Measurements from ENCODE around the gene ZDHHC6. TPM values are rescaled to one million over a fixed set of nuclear protein-coding genes. Genes with fewer than 3 reads are reported as not detected.
A peak's percentile ranks its signal among the peaks of the same experiment; 100 is the strongest.

ZDHHC6 gene
- total RNA-seq, 1 donor from 2014 or later: 21.2 TPM

DNA sequence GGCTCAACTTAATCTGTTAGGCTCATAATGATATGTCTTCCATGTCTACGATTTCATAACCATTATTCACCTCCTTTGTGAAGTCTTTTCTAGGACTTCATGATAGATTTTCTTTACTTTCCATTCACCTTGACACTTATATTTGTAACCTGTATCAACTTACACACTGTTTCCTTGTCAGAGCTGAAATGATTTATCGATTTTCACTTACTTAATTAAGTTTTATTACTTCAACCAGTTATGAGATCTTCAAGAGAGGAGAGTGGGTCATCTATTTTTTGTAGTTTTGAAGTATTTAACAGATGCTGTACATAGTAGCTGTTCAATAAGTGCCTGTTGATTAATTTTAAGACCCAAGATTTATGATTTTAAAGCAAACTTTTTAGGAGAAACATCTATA lies 37.7 kb upstream of the ZDHHC6 start:
- H3K9me3 ChIP-seq (replicated peaks): no peaks in the 10 kb centered on the region
- H3K27me3 ChIP-seq (ENCODE audit: low read depth): no peaks in the 10 kb centered on the region
- no peak overlapping the region for H3K4me3 ChIP-seq
- H3K27ac ChIP-seq (replicated peaks): no peak overlapping the region
- TF ChIP-seq, protein P1, sequence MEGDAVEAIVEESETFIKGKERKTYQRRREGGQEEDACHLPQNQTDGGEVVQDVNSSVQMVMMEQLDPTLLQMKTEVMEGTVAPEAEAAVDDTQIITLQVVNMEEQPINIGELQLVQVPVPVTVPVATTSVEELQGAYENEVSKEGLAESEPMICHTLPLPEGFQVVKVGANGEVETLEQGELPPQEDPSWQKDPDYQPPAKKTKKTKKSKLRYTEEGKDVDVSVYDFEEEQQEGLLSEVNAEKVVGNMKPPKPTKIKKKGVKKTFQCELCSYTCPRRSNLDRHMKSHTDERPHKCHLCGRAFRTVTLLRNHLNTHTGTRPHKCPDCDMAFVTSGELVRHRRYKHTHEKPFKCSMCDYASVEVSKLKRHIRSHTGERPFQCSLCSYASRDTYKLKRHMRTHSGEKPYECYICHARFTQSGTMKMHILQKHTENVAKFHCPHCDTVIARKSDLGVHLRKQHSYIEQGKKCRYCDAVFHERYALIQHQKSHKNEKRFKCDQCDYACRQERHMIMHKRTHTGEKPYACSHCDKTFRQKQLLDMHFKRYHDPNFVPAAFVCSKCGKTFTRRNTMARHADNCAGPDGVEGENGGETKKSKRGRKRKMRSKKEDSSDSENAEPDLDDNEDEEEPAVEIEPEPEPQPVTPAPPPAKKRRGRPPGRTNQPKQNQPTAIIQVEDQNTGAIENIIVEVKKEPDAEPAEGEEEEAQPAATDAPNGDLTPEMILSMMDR (IDR thresholded peaks at IDR 0.05; ENCODE audit: borderline replicate concordance): no peak
- H3K4me1 ChIP-seq: no peaks in the 10 kb centered on the region
- H3K36me3 ChIP-seq: no peaks in the 10 kb centered on the region
- no peak for DNase-seq
- intact Hi-C loops (cut with micrococcal nuclease): no loop called here

DNA sequence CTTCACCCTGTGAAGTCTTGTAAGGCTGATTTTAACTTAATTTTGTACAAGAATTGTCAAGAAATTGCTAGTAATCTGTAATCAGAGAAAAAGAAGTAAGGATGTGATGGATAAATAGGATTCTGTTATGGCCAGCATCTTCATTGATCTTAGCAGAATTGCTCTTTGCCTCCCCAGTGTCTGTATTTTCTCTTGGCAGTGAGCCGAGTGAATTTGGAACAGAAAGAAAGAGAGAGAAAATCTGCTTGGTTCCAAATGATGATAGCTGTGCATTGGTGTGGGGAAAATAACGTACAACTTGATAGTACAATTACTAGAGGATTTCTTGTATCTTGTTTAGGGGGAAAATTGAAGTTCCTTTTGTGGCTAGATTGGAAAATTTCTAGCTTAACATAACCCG lies 34.9 kb upstream of the ZDHHC6 start:
- Histone ChIP-seq H3K27ac (replicated peaks) (no peak overlapping the region), H3K4me1 (no peaks in the 10 kb centered on the region), H3K36me3 (no peaks in the 10 kb centered on the region), H3K27me3 (ENCODE audit: low read depth) (no peaks in the 10 kb centered on the region), H3K9me3 (replicated peaks) (no peaks in the 10 kb centered on the region), H3K4me3 (no peak overlapping the region)
- no peak for DNase-seq
- intact Hi-C loops (cut with micrococcal nuclease): no loop called here
- TF ChIP-seq, protein P1 (IDR thresholded peaks at IDR 0.05; ENCODE audit: borderline replicate concordance): no peak

DNA sequence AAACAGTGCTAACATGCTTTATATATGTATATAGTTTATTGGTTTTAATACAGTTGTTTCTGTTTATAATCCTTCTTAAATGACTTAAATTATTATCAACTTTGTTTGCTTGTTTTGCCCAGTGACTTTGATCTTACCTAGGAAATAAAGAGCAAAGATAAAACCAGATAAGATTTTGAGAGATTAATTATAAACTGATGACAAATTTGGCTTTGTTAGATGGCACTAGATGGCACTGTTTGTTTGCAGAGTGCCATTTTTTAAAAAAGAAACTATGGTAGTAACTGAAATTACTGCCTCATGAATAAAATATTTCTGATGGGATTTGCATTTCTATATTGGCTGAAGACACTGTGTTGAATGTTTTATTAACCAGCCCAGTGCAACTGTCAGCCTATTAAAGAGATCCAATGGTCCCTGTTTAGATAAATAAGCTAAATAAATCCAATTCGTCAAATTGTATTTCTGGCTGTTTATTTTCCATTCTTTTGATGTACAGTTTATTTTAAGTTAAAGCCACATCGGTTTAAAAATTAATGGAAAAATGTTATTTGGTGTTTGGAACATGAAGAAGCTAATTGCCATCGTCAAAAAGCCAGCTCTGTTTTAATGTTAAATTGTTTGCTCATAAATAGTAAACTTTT lies 29.0 kb upstream of the ZDHHC6 start:
- TF ChIP-seq, protein P1 (IDR thresholded peaks at IDR 0.05; ENCODE audit: borderline replicate concordance): peak; percentile 49
- no peaks in the 10 kb centered on the region for H3K36me3 ChIP-seq
- no peak overlapping the region for H3K27ac ChIP-seq (replicated peaks)
- H3K4me1 ChIP-seq: peaks cover 13% of the 10 kb centered on the region
- no peaks in the 10 kb centered on the region for H3K27me3 ChIP-seq (ENCODE audit: low read depth)
- intact Hi-C loops (cut with micrococcal nuclease): no loop called here
- no peak overlapping the region for H3K4me3 ChIP-seq
- no peaks in the 10 kb centered on the region for H3K9me3 ChIP-seq (replicated peaks)
- no peak for DNase-seq

DNA sequence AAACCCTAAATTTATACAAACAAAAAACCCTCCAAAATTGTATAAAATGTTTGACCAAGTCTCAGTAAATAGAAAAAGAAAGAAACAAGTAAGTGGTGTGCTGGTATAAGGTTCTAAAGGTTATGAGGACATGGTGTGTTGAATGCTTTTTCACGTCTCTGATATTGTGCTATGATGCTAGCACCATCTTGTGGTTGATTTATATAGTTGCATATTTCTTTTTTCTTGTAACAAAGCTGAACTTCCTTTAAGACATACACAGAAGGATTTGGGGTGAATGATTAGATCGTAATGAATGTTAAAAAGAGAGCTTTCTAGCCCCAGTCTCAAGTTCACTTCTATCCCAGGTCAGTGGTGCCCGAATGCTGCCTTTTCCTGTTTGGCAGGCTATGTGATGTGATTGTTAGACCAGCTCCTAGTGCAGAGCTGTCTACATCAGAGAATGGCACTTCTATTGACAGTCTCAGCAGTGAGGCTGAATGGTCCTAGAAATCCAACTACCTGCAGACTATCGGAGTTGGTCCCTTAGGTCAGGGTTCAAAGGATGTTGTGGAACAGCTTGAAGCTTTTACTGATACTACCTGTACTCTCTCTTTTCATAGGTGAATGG lies 25.3 kb upstream of the ZDHHC6 start:
- H3K4me1 ChIP-seq: peaks cover 13% of the 10 kb centered on the region
- DNase-seq: no peak
- no peaks in the 10 kb centered on the region for H3K9me3 ChIP-seq (replicated peaks)
- intact Hi-C loops (cut with micrococcal nuclease): no loop called here
- TF ChIP-seq, protein P1 (IDR thresholded peaks at IDR 0.05; ENCODE audit: borderline replicate concordance): peak; percentile 79
- H3K27me3 ChIP-seq (ENCODE audit: low read depth): no peaks in the 10 kb centered on the region
- H3K36me3 ChIP-seq: peaks cover 2% of the 10 kb centered on the region
- no peak overlapping the region for H3K4me3 ChIP-seq
- no peak overlapping the region for H3K27ac ChIP-seq (replicated peaks)

DNA sequence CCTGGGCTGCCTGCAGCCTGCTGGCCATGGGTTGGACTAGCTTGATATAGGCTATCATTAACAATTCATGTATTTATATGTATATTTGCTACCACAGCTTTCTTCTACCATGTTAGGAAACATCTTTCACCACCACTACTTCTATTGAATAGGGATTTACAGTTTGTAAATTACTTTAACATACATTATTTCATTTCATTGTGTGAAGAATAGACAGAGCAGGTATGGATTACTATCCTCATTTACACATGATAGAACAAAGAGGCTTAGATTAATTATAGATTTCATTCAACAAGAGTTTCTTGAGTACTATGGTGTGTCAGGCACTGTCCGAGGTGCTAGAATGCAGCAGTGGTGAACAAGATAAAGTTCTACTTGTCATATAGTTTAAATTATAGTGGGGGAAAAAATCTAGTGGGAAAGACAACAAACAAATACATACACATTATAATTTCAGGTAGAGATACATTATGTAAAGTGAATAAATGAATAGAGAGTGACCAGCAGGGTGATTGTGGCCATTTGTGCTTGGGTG lies 20.9 kb upstream of the ZDHHC6 start:
- peaks cover 10% of the 10 kb centered on the region for H3K4me1 ChIP-seq
- no peak overlapping the region for H3K27ac ChIP-seq (replicated peaks)
- DNase-seq: no peak
- intact Hi-C loops (cut with micrococcal nuclease): no loop called here
- no peak overlapping the region for H3K4me3 ChIP-seq
- H3K9me3 ChIP-seq (replicated peaks): no peaks in the 10 kb centered on the region
- H3K36me3 ChIP-seq: peaks cover 30% of the 10 kb centered on the region
- no peaks in the 10 kb centered on the region for H3K27me3 ChIP-seq (ENCODE audit: low read depth)
- TF ChIP-seq, protein P1 (IDR thresholded peaks at IDR 0.05; ENCODE audit: borderline replicate concordance): no peak

All from left ventricle myocardium inferior (tissue), 1 donor.